NCI-H2196 treated with DMSO at 0.1 percent for 48 hours (cell line): ENCODE data around the gene UNG.
A peak's percentile ranks its signal among the peaks of the same experiment; 100 is the strongest.

Experiments
- DNase-seq: peaks from one replicate; lab custom pipeline; 2025; ENCODE audit not compliant: unreplicated experiment; lab: John Stamatoyannopoulos, UW

UNG gene

DNA sequence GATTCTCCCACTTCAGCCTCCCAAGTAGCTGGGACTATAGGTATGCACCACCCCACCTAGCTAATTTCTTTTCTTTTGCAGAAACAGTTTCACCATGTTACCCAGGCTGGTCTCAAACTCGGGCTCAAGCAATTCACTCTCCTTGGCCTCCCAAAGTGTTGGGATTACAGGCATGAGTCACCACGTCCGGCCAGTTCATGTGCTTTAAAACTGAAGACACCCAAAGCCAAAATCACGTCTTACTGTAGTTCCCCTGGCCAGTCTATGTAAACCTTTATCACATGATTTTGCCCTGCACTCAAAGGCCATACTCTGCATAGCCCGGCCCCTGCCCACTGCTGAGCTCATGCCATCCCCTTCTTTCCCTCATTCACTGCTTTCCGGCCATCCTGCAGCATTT lies 8.6 kb upstream of the UNG start:
- no peak for DNase-seq

DNA sequence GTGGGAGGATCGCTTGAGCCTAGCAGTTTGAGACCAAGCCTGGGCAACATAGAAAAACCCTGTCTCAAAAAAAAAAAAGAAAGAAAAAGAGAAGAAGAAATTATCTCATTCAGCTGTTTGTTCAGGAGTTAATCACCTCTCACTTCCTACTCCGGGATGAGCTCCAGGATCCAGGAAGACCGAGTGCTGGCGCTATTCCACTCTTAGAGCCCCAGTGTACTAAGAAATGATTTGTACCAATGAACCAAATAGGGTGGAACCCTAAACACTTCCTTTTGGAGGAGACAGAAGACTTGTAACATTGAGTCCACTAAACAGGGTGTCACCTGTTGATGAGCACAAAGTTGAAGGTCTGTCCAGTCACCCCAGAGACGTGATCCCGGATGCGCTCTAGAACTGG lies 7.7 kb upstream of the UNG start:
- DNase-seq: no peak

DNA sequence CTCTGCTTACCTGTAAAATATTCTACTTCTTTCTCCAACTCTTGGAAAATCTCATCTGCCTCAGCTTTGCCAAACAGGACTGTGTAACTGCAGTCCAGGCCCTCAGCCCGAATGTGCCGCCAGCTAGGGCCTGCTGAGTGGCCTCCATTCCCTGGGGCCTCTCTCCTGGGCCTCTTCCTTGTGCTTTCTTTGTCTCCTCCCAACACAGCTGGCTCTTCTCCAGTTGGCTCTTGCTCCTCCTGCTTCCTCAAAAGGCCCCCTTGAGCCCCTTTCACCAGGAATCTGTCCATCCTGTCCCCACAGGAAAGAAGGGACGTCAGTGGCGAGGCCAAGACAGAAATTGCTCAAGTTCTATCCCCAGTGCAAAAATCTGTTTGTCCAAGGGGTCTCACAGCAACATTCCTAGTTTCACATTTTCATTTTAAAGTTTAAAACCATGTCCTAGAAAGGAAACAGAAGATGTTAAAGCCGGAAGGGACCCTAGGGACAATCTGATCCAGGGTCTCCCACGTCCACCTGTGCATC lies 4.8 kb upstream of the UNG start:
- DNase-seq: no peak

DNA sequence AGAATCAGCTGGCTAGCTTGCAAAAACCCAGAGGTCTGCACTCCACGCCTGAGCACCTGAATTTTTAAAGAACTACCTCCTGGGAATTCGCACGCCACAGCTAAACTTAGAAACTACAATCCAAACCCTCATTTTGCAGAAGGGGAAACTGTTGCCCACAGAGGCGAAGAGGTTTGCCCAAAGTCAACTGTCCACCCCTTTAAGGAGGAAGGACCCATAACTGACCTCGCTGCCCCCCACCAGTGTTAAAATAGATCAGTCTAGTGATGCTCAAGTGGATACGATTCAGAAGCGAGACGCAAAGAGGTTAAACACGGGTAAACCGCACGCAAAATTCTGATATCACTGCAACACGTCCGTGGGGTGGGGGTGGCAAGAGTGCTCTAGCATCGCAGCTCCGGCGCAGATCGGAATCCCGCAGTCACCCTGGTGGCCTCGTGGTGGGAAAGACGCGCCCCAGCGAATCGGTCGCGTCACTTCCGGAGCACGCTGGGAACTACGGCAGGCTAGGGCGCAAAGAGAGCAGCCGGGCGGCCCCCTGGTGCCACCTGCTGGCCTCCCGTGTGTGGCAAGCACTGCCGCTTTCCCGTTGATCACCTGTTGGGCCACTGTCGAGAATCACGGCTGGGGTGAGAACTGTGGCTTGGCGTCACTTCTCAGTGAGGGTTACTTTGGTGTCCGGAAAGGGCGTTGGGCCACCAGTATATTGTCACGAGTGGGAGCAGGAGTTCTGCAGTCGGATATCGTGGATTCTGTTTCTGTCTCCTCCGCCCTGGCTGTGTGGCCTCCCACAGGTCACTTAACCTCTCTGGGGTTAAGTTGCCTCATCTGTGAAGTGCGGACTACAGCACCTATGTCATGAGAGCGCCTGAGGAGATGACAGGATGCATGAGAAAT lies 4.1 kb upstream of the UNG start, which contains the start of gene ALKBH2:
Gene ALKBH2, minus strand, starts transcription at position 451 of the 897 bp plus-strand sequence. CDS start 686 bp downstream, outside the sequence.
- DNase-seq: peak; percentile 84

DNA sequence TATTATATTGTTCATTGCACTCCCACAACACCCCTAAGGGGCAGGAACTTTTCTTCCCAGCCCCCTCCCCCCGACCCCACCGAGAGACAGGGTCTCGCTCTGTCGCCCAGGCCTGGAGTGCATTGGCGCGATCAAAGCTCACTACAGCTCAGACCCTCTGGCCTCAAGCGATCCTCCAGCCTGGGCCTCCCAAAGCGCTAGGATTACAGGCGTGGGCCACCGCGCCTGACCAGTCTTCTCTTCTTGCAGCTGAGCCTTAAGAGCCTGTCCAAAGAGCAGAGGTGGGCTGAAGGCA lies 310 bp upstream of the UNG start:
- no peak for DNase-seq

DNA sequence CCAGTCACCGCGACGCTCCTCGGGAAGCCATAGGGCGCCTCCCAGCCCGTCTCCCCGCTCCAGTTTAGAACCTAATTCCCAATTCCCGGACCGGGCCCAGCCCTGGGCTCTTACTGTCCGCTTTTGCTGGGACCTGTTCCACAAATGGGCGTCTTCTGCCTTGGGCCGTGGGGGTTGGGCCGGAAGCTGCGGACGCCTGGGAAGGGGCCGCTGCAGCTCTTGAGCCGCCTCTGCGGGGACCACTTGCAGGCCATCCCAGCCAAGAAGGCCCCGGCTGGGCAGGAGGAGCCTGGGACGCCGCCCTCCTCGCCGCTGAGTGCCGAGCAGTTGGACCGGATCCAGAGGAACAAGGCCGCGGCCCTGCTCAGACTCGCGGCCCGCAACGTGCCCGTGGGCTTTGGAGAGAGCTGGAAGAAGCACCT lies 797 bp downstream of the UNG start:
- no peak for DNase-seq

DNA sequence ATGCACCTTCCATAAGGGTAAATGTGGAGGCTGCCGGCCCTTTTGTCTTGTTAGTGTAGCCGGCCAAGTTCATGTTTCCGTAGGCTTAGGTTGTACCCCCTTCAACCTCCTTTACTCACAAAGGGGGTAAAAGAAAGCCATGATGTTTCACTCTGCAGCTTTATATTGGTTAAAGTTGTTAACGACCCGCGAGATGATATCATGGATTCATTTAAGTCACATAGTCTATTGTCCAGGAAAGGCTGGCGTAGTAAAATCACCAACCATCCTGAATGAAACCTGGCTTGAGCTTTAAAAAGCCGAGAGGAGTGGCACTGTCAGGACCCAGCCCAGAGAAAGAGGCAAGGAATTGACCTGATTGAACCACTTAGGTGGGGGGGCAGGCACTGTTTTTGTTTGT lies 1.3 kb downstream of the UNG start:
- no peak for DNase-seq

DNA sequence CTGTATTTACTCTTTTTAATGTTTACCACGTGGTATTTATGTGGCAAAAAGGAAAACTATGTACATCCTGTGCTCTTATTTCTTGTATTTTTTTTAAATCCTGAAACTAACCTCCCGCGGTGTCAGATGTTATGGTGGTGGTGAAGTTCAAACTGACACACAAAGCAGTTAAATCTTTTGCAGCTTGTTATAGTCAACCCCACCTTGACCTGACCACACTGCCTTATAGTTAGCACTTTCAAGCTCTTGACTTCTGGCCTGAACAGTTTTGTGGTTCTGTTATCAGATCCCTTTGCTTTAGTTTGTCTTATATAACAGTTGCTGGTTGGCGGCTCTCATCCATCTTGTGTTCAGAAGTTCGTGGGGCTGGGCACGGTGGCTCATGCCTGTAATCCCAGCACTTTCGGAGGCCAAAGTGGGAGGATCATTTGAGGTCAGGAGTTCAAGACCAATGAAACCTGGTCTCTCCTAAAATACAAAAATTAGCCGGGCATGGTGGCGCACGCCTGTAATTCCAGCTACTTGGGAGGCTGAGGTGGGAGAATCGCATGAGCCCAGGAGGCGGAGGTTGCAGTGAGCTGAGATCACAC lies 2.1 kb downstream of the UNG start:
- no peak for DNase-seq

DNA sequence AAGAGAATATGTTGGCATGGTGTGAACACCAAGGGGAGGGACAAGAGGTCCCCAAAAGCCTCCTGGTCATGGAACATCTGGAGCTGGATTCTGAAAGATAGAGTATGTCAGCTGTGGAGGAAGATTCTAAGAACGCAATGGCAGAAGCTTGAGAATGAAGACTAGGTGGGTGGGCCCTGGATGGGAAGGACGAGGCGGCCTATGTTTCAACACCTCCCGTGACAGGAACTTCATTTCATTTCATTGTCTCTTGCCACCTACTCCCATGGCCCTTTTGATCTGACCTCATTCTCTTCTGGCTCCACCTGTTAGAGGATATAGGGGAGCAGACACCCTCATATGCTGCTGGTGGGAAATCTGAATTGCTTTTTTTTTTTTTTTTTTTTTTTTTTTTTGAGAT lies 3.3 kb downstream of the UNG start:
- DNase-seq: no peak

DNA sequence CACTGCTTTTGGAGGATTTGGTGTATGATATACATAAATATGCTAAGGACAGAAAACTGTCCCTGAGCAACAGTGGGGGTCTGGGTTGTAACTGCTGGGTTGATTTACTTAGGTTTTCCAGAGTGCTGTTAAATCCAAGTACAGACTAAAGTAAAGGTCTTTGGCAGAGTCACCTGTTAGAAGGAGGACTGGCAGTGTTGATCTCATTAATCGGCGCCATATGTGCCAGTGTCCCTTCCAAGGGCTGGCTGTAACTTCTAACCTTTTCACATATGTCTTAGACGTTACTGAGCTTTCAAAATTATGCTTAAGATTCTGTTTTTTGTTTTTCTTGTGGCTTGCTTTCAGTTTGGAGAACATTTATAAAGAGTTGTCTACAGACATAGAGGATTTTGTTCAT lies 5.1 kb downstream of the UNG start:
- no peak for DNase-seq

DNA sequence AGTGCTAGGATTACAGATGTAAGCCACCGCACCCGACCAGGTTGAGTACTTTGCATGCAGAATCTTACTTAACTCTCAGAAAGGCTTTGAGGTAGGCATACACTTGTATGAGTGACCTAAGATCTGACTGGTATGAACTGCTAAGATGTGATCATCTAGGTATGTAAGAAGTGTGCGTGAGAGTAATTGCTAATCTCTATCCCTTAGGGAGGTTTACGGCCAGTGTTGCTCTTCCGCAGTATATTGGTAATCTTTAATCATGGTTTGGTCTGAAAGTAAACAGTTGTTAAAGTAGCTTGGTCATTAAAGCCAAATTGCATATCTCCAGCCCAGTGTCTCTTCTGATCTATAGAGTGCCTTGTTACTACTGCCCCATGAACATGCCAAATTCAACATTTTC lies 7.8 kb downstream of the UNG start:
- no peak for DNase-seq

DNA sequence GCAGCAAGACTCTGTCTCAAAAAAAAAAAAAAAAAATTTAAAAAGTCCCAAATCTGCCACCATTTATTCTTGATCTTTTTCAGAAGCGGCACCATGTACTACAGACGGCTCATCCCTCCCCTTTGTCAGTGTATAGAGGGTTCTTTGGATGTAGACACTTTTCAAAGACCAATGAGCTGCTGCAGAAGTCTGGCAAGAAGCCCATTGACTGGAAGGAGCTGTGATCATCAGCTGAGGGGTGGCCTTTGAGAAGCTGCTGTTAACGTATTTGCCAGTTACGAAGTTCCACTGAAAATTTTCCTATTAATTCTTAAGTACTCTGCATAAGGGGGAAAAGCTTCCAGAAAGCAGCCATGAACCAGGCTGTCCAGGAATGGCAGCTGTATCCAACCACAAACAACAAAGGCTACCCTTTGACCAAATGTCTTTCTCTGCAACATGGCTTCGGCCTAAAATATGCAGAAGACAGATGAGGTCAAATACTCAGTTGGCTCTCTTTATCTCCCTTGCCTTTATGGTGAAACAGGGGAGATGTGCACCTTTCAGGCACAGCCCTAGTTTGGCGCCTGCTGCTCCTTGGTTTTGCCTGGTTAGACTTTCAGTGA lies 12.5 kb downstream of the UNG start:
- no peak for DNase-seq

DNA sequence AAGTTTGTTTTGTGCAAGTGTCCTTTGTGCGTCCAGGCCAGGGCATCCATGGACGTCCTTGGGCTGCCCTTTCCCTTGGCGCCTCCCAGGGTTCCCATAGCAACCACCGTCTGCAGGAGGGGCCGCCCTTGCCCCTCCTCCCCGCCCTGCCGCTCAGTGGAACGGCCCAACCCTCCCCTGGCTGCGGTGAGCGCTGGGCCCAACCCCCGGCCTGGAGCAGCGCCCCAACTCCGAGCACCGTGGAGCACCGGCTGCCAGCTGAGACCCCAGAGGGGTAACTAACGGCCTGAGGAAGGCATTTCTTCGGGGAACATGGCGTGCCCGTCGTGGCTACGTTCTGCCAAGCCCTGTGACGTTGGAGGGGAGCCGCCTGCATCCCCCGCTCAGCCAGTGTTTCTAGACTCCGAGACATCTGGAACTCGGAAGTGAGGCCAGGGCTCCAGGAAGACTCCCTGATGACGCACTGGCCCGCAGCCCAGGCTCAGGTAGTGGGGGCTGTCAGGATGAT lies 13.6 kb downstream of the UNG start:
- DNase-seq: peak; percentile 72

DNA sequence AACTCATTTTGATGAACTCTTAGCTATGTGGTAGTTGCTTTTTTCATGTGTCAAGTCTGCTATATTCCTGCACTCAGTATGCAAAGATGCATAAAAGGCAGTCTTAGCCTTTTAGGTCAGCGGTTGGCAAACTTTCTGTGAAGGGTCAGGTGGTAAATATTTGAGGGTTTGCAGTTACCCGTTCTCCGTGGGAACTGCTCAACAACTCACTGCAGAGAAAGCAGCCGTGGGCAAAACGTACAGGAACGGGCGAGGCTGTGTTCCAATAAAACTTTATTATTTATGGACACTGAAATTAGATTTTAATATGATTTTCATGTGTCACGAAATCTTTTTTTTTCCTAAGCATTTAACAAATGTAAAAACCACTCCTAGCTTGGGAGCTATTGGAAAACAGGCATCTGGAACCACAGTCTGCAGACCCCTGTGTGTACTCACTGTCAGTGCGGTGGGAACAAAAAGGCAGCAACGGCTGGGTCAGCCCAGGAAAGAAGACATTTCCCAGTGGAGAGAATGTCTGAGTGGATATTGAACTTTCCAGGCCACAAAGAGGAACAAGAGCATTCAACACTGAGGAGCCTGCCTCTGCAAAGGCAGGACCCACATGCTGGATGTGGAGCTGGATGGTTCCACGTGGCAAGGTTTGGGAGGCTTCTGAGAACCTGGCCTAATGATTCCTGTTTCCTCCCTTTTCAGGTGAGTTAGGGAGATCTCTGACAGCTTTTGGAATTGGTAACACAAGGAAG lies 15.5 kb downstream of the UNG start:
- DNase-seq: no peak

DNA sequence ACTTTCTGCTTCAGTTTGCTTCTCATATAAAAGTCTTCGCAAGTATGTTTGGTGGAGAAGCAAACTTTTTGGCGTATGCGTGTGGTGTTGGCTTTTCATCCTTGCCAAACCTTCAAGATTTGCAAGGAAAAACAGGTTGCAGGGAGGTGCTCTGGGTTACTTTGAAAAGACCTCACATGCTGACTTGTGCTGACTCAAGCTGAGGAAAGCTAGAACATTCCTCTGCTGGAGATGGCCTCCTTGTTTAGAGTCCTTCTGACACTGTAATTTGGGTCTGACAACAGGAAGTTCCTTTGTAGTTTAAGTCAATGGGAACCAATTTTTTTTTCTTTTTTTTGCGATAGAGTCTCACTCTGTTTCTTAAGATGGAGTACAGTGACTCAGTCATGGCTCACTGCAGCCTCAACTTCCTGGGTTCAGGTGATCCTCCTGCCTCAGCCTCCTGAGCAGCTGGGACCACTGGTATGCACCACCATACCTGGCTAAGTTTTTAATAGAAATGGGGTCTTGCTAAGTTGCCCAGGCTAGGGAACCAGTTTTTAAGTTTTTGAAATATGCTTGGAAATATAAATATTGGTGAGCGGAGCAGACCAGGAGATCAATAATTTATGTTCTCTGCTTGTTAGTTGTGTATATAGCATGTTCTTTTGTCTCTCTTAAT lies 16.4 kb downstream of the UNG start:
- no peak for DNase-seq

DNA sequence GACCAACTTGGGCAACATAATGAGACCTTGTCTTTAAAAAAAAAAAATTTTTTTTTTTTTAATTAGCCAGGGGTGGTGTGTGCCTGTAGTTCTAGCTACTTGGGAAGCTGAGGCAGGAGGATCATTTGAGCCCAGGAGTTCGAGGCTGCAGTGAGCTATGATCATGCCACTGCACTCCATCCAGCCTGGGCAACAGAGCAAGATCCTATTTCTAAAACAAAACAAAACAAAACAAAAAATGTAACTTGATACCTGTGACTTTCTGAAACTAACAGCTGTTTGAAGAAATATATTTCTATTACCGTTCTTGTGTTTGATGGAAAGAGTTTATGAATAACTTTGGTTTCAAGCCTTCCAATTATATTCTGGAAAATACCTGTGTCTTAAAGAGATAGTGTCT lies 17.2 kb downstream of the UNG start:
- no peak for DNase-seq

DNA sequence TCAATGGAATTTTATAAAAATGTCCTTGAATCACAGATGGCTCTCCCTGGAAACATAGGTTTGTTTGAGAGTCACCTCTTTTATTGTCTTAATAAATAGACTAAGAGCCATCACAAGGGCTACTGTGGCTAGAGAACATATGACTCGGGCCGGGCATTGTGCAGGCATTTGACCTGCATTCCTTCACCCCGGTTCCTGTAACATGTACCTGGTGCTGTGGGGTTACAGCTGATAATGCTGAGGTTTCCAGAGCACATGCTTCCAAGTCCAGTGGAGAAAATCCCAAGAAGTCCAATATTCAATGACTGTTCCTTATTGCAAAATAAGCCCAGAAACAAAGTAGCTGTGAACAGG lies 18.0 kb downstream of the UNG start:
- no peak for DNase-seq

DNA sequence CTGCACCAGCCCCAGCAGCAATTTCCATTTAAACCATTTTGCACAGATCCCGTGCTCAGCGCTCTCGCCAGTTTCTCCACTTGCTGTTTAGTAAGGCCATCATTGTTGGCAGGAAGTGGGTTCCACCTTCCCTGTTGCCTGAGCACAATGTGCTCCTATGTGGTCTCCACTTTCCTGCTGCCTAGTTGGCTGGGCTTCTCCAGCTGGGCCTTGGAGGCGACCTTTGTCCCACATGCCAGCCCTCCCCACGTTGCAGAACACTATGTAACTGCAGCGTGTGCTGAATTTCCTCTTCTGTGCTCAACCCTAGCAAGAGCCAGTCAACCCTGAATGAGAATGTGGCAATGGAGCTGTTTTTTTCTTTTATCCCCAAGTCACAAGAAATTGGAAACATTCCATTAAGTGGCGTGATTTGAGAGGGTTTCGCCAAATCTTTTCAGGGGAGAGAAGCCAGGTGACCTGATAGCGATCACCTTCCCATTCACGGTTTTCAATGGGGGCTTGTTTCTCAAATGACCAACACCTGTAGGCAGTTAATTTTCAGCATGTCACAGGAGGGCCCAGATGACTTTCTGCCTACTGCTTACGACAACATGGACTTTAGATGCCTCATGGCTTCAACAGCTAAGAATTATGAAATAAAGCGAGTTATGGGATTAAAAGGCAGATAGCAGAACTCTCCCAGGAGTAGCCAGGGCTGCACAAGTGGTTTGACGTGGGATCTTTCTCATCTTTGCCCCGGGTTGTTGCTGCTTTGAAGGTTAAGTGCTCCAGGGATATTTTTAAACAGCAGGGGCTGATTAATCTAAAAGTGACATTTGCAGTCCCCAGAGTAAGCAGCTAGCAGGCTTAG lies 18.6 kb downstream of the UNG start, which contains the start of gene ACACB:
Gene ACACB, plus strand, starts transcription at position 830 of the 853 bp plus-strand sequence. CDS start 22,819 bp downstream, outside the sequence.
- DNase-seq: no peak

DNA sequence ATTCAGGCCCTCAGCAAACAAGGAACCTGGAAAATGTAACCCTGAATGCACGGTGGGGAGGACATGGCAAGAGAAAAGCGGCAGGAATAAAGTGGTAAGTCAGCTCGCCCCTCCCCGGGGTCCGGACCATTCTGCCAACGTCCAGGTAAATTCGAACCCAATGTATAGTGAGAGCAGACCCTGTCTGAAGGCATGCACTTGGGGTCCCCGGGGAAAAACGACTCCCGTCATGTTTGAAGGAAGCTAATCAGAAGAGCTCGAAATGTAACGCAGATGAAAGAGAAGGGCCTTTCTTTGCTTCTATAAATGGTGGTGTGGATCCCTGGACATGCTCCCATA lies 19.2 kb downstream of the UNG start:
- DNase-seq: no peak

DNA sequence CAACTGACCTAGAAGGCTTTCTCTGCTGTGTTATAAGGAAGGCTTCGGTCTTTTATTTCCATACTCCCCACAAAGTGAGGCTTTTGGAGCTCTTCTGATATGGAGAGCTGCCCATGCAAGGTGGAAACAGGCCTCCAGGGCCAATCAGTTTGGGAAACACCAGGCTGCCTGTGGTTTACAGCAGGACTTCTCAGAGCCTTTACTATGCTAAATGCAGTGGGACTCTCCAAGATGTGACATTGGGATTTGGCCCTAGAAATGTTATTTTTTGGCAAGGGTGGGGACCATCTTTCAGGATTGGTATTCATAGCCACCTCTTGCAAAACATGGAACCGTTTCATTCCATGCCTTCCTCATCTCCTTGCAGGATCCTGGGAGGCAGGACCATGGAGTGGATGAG lies 22.7 kb downstream of the UNG start:
- DNase-seq: no peak
